Endothelial cell of umbilical vein (primary cell): ENCODE results near the gene NKD2. TPM values are rescaled to one million over a fixed set of nuclear protein-coding genes. Genes with fewer than 3 reads are reported as not detected.

Experiments
- BruUV-seq: library from RNA; stranded (reverse); fragments of 400-500 nt; replicated peaks from 2 replicates; lab custom pipeline; 2021; lab: Mats Ljungman, UMichigan
- CTCF ChIA-PET: fragments of 300-600, 350-600 bp; sonication (Branson Sonifier 250); formaldehyde crosslinking; loops from one replicate; lab custom pipeline; 2021; ENCODE audit warnings: antibody characterized with exemption, inconsistent platforms; lab: Charles Lee
- POLR2A ChIA-PET: fragments of 300-600, 350-600 bp; sonication (Branson Sonifier 250); formaldehyde crosslinking; loops from one replicate; lab custom pipeline; 2021; ENCODE audit warnings: antibody characterized with exemption, inconsistent platforms; lab: Charles Lee
- DNase-seq: peaks from one replicate; pipeline ENCODE4 v3.0.0-alpha.2; 2011; ENCODE audit warnings: low read depth, low spot score
- FAIRE-seq: peaks from 2 replicates; lab custom pipeline; 2011; peaks lifted over from hg19 to GRCh38; lab: Jason Lieb, UNC
- H2AFZ ChIP-seq: 2 replicates; pipeline ENCODE4 v1.6.0; 2012; ENCODE audit warnings: low read depth, low read length, control low read depth, inconsistent platforms
- H3K27ac ChIP-seq: 2 replicates; pipeline ENCODE4 v1.5.1; 2011; ENCODE audit warnings: low read depth, mild to moderate bottlenecking, control low read depth, low read length, moderate library complexity; ENCODE audit not compliant: insufficient read depth
- H3K27me3 ChIP-seq, 2 experiments: 2 replicates each; pipeline versions ENCODE4 v1.6.0 to v1.6.1; 2011; ENCODE audit warnings: low read length in 2 of 2, mixed read lengths in 1 of 2; ENCODE audit not compliant: control insufficient read depth in 2 of 2, insufficient read depth in 2 of 2
- H3K36me3 ChIP-seq, 2 experiments: 2 replicates in 1 of 2; 3 replicates in 1 of 2; pipeline ENCODE4 v1.5.1; 2011; ENCODE audit warnings: low read length in 2 of 2, mild to moderate bottlenecking in 1 of 2, moderate library complexity in 1 of 2; ENCODE audit not compliant: control insufficient read depth in 2 of 2, insufficient read depth in 2 of 2; ENCODE audit errors: extremely low read depth in 1 of 2
- H3K4me1 ChIP-seq: 3 replicates; pipeline ENCODE4 v1.5.1; 2011; ENCODE audit warnings: mild to moderate bottlenecking, low read length; ENCODE audit not compliant: control insufficient read depth, insufficient read depth; ENCODE audit errors: extremely low read depth
- H3K4me2 ChIP-seq: 2 replicates; pipeline ENCODE4 v1.6.1; 2011; ENCODE audit warnings: low read length, control low read depth, mixed read lengths; ENCODE audit not compliant: insufficient read depth
- H3K4me3 ChIP-seq, 3 experiments: fragments of 200-600 bp in 1 of 3; sonication (generic), shearing (Covaris generic) in 1 of 3; replicated peaks in 1 of 3; 2 replicates each; pipeline ENCODE4 v1.5.1; 2011 to 2016; ENCODE audit warnings: control low read depth in 3 of 3, low read length in 3 of 3, mild to moderate bottlenecking in 2 of 3, inconsistent platforms in 1 of 3, low read depth in 1 of 3, moderate library complexity in 1 of 3; ENCODE audit not compliant: insufficient read depth in 1 of 3
- H3K79me2 ChIP-seq: 2 replicates; pipeline ENCODE4 v1.6.0; 2012; ENCODE audit warnings: low read length, inconsistent platforms; ENCODE audit not compliant: control insufficient read depth, insufficient read depth
- H3K9ac ChIP-seq: replicated peaks from 2 replicates; pipeline ENCODE3; 2011; ENCODE audit warnings: low read length, control low read depth; ENCODE audit not compliant: insufficient read depth; ENCODE audit errors: extremely low read depth
- H3K9me1 ChIP-seq: replicated peaks from 3 replicates; pipeline ENCODE4 v1.6.0; 2011; ENCODE audit warnings: mild to moderate bottlenecking, low read length; ENCODE audit not compliant: control insufficient read depth, insufficient read depth; ENCODE audit errors: extremely low read depth
- H3K9me3 ChIP-seq: replicated peaks from 2 replicates; pipeline ENCODE4 v1.5.1; 2012; ENCODE audit warnings: low read length, inconsistent platforms; ENCODE audit not compliant: control insufficient read depth, insufficient read depth
- H4K20me1 ChIP-seq: replicated peaks from 2 replicates; pipeline ENCODE3; 2011; ENCODE audit warnings: mild to moderate bottlenecking, low read length; ENCODE audit not compliant: control insufficient read depth, insufficient read depth; ENCODE audit errors: extremely low read depth
- EZH2 ChIP-seq: IDR thresholded peaks from 2 replicates; pipeline ENCODE4 v1.6.1; 2012; ENCODE audit warnings: borderline replicate concordance, low read depth, mild to moderate bottlenecking, moderate library complexity, low read length, inconsistent platforms; ENCODE audit not compliant: severe bottlenecking
- FOS ChIP-seq: IDR thresholded peaks from 2 replicates; pipeline ENCODE4 v1.6.1; 2011; ENCODE audit warnings: mild to moderate bottlenecking, low read length, moderate library complexity, borderline replicate concordance; ENCODE audit not compliant: insufficient read depth
- GATA2 ChIP-seq: IDR thresholded peaks from 2 replicates; pipeline ENCODE4 v1.7.0; 2011; ENCODE audit warnings: low read depth, mild to moderate bottlenecking, moderate library complexity, mixed read lengths, low read length; ENCODE audit not compliant: insufficient read length, insufficient read depth
- JUN ChIP-seq: IDR thresholded peaks from 2 replicates; pipeline ENCODE4 v1.6.1; 2011; ENCODE audit warnings: borderline replicate concordance, low read depth; ENCODE audit not compliant: insufficient read length, insufficient read depth
- MAX ChIP-seq: IDR thresholded peaks from 2 replicates; pipeline ENCODE4 v1.6.1; 2011; ENCODE audit not compliant: insufficient read depth, insufficient read length
- MYC ChIP-seq: IDR thresholded peaks from one replicate; pipeline ENCODE4 v1.6.1; 2011; ENCODE audit warnings: mild to moderate bottlenecking, low read depth, low read length
- POLR2A ChIP-seq: IDR thresholded peaks from 2 replicates; pipeline ENCODE4 v1.6.1; 2012; ENCODE audit warnings: low read depth, mild to moderate bottlenecking, control low read depth, low read length
- POLR2AphosphoS5 ChIP-seq: IDR thresholded peaks from 2 replicates; pipeline ENCODE4 v1.6.1; 2012; ENCODE audit warnings: low read depth, mild to moderate bottlenecking, control low read depth, low read length, moderate library complexity; ENCODE audit not compliant: insufficient read depth
- dilution Hi-C: fragments of 300-500 bp; cut with MboI; formaldehyde crosslinking; loops from one replicate; pipeline ENCODE4 v1.15.0; 2019; ENCODE audit warnings: low sequenced_read_pairs; ENCODE audit not compliant: extremely low pct_ligation_motif_present
- intact Hi-C: fragments of 100-400 bp; cut with micrococcal nuclease; formaldehyde crosslinking; loops from one replicate; pipeline ENCODE4 v1.10.0; 2022
- polyA plus RNA-seq, 4 experiments: library from polyadenylated mRNA; depleted of rRNA in 3 of 4; stranded (reverse) in 3 of 4; unstranded in 1 of 4; fragments of >200 nt; gene quantifications; 2 replicates each; pipeline versions ENCODE4 v1.2.1 to v1.2.3, GENCODE V29; 2011 to 2012; ENCODE audit warnings: missing spikeins in 1 of 4
- total RNA-seq: library from RNA; stranded (reverse); gene quantifications from 2 replicates; pipeline ENCODE4 v1.2.3, GENCODE V29; 2021
- TF ChIP-seq, protein P1 (sequence below), 2 donors: IDR thresholded peaks; 1 replicate in 1 of 2; 2 replicates in 1 of 2; pipeline ENCODE4 v1.5.1; 2011; ENCODE audit warnings: low read length in 2 of 2, mild to moderate bottlenecking in 2 of 2, moderate library complexity in 2 of 2, control low read depth in 1 of 2, inconsistent platforms in 1 of 2, low read depth in 1 of 2; ENCODE audit not compliant: insufficient read depth in 1 of 2; ENCODE audit errors: extremely low read depth in 1 of 2

The NKD2 gene
- total and polyA plus RNA-seq, 2 donors (not counting 3 experiments of a cell fraction or from before 2014, with no cell fraction given) = 0.08 TPM; not detected in 1

GRCh38 chr5:1040571-1040970 is 32.0 kb downstream of the NKD2 start:
- Histone ChIP-seq H3K9me1 (no peaks in the 10 kb centered on the region), H3K79me2 (no peaks in the 10 kb centered on the region), H3K4me1 (no peaks in the 10 kb centered on the region), H3K36me3 (no peaks in the 10 kb centered on the region), H3K9ac (no peak overlapping the region), H3K9me3 (no peaks in the 10 kb centered on the region), H3K4me2 (no peak overlapping the region), H3K27me3 (no peaks in the 10 kb centered on the region), H3K27ac (no peak overlapping the region), H3K4me3 (no peak overlapping the region), H2AFZ (no peak overlapping the region), H4K20me1 (no peaks in the 10 kb centered on the region)
- BruUV-seq = no TSS peak
- ChIA-PET CTCF (no interaction called here), POLR2A (no interaction called here)
- DNase-seq = no peak
- intact Hi-C loops = no loop called here
- FAIRE-seq = no peak
- dilution Hi-C loops = no loop called here
- TF ChIP-seq, protein P1, sequence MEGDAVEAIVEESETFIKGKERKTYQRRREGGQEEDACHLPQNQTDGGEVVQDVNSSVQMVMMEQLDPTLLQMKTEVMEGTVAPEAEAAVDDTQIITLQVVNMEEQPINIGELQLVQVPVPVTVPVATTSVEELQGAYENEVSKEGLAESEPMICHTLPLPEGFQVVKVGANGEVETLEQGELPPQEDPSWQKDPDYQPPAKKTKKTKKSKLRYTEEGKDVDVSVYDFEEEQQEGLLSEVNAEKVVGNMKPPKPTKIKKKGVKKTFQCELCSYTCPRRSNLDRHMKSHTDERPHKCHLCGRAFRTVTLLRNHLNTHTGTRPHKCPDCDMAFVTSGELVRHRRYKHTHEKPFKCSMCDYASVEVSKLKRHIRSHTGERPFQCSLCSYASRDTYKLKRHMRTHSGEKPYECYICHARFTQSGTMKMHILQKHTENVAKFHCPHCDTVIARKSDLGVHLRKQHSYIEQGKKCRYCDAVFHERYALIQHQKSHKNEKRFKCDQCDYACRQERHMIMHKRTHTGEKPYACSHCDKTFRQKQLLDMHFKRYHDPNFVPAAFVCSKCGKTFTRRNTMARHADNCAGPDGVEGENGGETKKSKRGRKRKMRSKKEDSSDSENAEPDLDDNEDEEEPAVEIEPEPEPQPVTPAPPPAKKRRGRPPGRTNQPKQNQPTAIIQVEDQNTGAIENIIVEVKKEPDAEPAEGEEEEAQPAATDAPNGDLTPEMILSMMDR (IDR thresholded peaks at IDR 0.05; ENCODE audit: extremely low read depth in 1 of 2, insufficient read depth in 1 of 2, low read depth in 1 of 2, low read length in 2 of 2) = no peak
- no peak for TF ChIP-seq EZH2
- TF ChIP-seq MYC = no peak
- no peak for TF ChIP-seq GATA2
- no peak for TF ChIP-seq MAX
- TF ChIP-seq JUN = no peak
- no peak for TF ChIP-seq POLR2A
- no peak for TF ChIP-seq FOS
- no peak for TF ChIP-seq POLR2AphosphoS5
